ENCODE results near the gene UQCC2. TPM values are rescaled to one million over a fixed set of nuclear protein-coding genes. Genes with fewer than 3 reads are reported as not detected.

The UQCC2 gene
- total RNA-seq (2014; rRNA removed; shearing (Covaris generic)): 46.1 and 70.3 TPM in 2 replicates

- peak; percentile 93 for DNase-seq (ENCODE audit: low spot score)
Observed at GRCh38 chr6:33711140-33712129, at the start of gene UQCC2. UQCC2 (minus strand) TSS chr6:33711700; CDS start chr6:33711686, 14 bp downstream.

GRCh38 chr6:33759887-33760629, 48.6 kb upstream of the UQCC2 start:
- no peak for DNase-seq (ENCODE audit: low spot score)

DNA sequence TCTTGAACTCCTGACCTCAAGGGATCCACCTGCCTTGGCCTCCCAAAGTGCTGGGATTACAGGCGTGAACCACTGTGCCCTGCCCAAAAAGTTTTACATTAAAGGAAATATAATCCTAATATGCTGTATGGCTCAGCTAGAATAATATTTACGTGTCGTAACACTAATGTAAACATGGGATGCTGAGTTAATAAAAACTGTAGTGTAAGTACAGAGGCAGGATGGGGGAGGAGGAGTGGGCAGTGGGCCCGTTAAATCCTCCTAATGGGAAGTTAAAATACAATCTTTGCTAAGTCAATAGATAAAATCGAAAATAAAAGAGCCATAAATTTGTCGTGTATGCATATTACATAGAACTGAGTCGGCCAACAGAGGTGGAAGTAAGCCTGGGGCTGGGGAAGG, 47.3 kb upstream of the UQCC2 start:
- no peak for DNase-seq (ENCODE audit: low spot score)

- DNase-seq (ENCODE audit: low spot score): no peak
Observed at GRCh38 chr6:33757906-33758305, 46.4 kb upstream of the UQCC2 start.

DNA sequence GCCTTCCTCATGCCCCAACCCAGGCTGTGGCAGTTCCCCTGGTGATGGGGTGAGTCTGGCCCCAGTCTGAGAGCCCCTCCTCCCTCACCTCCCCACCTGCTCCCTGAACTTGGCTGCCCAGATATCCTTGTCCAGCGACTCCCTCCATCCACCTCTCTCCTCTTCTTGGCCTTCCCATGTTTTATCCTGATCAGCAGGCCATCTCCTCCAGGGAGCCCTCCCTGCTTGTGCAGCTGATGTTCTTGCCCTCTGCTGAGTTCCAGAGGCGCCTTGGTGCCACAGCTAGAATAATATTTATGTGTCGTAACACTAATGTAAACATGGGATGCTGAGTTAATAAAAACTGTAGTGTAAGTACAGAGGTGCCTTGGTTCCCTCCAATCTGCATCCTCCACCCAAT, 45.6 kb upstream of the UQCC2 start:
- no peak for DNase-seq (ENCODE audit: low spot score)

DNA sequence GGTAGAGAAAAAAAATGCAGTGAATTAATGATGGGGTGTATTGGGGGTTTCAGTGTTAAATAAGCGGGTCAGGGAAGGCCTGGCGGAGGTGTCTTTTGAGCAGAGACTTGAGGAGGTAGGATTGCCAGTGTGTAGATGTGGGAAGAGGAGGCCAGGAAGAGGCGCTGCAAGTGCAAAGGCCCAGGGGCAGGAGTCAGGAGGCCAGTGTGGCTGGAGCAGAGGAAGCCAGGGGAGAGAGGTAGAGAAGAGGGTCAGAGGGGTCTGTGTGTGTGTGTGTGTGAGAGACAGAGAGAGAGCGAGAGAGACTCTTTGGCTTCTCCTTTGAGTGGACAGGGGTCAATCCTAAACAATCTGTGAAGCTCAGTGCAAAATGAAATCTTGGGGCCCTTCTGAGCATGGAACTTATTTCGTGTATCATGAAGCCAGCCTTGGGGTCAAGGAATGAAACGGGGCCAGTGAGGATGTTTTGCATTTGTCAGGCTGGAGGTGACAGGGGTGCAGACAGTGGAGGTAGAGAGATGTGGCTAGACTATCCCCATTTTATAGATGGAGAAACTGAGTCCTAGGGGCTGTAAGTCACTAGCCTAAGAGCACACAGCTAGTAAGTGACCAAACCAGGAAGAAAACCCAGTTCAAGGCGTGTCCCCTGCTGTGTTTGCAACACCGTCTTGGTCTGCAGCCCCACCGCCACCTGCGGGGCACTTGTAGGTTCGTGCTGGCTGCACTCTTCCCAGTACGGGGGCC, 44.9 kb upstream of the UQCC2 start:
- DNase-seq (ENCODE audit: low spot score): no peak

- no peak for DNase-seq (ENCODE audit: low spot score)
Observed at GRCh38 chr6:33755070-33755869, 43.8 kb upstream of the UQCC2 start.

DNA sequence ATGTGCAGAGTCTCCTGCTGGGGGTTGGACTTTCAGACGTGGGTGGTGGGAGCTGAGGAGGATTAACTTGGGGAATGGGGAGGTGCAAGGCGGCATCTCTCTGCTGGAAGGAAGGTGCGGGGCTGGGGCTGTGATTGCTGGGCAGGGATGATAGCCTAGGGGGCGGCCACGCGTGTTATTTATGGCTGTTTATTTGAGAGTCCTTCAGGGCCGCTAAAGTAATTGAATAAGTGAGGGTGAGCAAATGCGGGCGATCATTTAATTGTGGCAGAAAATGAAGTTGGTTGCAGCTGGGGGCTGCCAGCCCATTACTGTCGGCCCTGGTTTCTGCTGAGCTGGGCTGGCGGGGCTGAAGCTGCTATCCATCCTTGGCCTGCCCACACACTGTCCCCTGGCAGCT, 42.7 kb upstream of the UQCC2 start:
- DNase-seq (ENCODE audit: low spot score): no peak

- no peak for DNase-seq (ENCODE audit: low spot score)
Observed at GRCh38 chr6:33752646-33753015, 41.1 kb upstream of the UQCC2 start.

- no peak for DNase-seq (ENCODE audit: low spot score)
Observed at GRCh38 chr6:33751771-33752645, 40.5 kb upstream of the UQCC2 start.

DNA sequence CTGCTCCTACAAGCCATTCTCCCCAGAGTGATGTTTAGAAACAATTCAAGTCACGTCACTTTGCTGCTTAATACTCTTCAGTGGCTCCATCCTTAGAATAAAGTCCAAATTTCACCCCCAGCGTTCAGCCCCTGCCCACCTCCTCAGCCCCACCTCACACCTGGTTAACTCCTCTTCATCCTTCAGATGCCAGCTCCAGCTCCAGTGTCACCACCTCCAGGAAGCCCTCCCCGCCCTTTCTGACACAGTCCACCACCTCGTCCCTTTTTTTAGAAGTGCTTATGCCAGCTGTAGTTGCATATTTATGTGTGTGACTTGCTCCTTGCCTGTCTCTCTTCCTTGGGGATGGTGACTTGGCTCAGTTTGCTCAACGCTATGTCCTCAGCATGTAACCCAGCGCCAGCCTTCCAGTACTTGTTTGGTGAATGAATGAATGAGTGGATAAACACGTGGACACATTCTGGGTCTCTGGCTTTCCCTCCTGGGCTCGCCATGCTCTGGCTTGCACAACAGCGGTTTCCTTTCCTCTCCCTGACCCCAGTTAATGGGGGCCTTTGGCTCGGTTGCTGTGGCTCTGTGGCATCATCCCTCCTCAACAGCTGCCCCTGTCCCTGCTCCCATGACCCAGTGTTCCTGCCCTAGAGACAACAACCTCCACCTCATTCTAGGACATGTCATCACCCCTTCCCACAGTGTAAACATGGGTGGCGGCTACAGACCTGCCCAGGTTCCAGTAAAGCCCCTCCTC, 38.9 kb upstream of the UQCC2 start:
- DNase-seq (ENCODE audit: low spot score): no peak

DNA sequence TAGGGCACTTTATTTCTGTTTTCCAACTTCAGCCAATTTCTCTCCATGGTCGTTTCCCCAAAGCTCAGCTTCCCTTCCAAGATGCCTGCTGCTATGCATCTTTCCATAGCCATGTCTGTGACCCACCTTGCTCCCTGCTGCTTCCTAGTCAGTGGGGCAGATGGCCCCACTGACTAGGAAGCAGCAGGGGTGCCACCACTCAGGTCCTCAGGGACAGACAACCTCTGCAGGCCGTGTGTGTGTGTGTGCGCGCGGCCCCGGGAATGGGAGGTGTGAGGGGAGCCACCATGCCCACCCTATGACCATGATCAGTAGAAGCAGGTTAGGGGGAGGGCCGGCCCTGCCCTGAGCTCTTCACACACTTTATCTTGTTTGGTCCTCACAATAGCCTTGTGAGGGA, 37.9 kb upstream of the UQCC2 start:
- DNase-seq (ENCODE audit: low spot score): no peak

GRCh38 chr6:33748841-33749240, 37.3 kb upstream of the UQCC2 start:
- no peak for DNase-seq (ENCODE audit: low spot score)

GRCh38 chr6:33747823-33748222, 36.3 kb upstream of the UQCC2 start:
- DNase-seq (ENCODE audit: low spot score): no peak

- peak; percentile 39 for DNase-seq (ENCODE audit: low spot score)
Observed at GRCh38 chr6:33746651-33747100, 35.2 kb upstream of the UQCC2 start, which contains the start of gene IP6K3. IP6K3 (minus strand) TSS chr6:33746905; CDS start chr6:33735476, 11,429 bp downstream.

DNA sequence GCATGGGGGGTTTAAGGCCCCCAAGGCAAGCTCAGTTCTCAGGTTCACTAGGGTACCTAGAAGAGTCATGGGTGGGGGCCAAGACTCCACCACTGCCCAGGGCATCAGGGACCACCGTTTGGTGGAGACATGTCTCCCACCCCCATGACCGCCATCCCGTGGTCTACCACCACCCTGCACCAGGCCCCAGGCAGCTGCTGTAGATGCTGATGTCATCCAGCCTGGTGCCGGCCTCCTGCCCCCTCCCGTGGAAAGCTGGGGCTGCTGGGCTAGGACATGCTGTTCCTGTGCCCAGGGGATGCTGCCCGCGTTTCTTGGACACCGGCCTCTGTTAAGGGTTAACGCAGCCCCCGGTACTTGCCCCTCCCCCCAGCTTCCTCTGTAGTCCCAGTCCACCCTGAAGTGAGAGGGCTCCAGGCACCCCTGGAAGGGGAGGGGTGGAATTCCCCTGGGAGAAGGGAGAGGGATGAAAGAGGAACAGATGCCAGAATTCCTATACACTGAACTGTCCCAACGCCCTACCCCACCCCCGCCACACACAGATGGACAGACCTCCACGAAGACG, 34.6 kb upstream of the UQCC2 start:
- peak; percentile 70 for DNase-seq (ENCODE audit: low spot score)

DNA sequence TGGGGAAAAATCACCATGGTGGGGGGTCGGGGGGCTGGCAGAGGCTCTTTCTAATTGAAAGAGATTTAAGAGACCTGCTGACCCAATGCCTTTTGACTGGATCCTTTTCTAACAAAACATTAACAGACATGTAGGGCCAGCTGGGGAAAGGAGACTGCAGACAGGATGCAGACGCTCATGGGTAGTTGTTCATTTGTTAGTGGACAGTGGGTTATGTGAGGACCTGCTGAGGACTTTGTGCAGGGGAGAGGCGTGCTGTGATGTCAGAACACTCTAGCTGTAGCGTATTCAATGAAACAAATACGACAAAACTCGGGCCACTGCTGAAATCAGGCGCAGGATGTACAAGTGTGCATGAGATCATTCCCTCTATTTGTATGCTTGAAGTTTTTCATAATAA, 34.0 kb upstream of the UQCC2 start:
- no peak for DNase-seq (ENCODE audit: low spot score)

DNA sequence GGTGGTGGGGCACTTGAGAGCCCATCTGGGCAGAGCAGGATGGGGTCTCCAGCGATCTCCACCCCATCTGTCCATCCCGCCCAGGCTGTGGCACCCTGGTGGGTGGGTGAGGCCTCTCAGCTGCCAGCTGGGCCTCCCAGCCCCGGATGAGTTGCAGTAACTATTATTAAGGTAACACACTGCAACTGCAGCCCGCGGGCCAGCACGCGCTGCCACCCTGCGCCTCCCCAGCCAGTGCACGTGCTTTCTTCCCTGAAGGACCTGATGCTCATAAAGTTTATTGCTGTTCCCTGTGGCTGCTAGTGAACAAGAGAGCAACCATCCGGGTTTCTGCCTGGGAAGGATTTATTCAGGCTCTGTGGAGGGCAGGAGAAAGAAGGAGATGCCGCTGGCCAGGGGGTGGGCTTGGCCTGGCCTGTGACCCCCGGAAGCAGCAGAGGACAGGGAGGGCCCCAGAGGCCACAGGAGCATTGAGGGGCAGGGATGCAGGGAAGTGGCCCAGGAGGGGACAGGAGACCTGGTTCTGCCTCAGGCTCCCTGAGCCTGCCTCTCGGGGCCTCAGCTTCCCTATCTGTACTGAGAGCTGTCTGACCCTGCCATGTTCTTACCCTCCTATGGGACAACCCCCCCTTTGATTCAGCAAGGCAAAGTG, 33.5 kb upstream of the UQCC2 start:
- peak; percentile 32 for DNase-seq (ENCODE audit: low spot score)
